ENCODE measurements around the gene IER2.
"Not testable (repeated sequence)": the region's sequence is repeated elsewhere in the genome, so short reads cannot be mapped to it uniquely, and the experiment has no call there.

Gene IER2

GRCh38 chr19:13166151-13166550 lies 15.9 kb downstream of the IER2 start:
- not testable (repeated sequence) for DNase-seq

- no peak for DNase-seq
These were observed 19.6 kb downstream of the IER2 start for GRCh38 chr19:13169769-13170168.

- DNase-seq, result no peak
These were observed 20.9 kb downstream of the IER2 start for GRCh38 chr19:13171146-13171545.

- DNase-seq, result no peak
These were observed 22.3 kb downstream of the IER2 start for GRCh38 chr19:13172346-13173138.

GRCh38 chr19:13173139-13173737 lies 23.0 kb downstream of the IER2 start:
- no peak for DNase-seq

GRCh38 chr19:13176345-13176744 lies 26.1 kb downstream of the IER2 start:
- DNase-seq, result no peak

GRCh38 chr19:13177584-13177983 lies 27.4 kb downstream of the IER2 start:
- not testable (repeated sequence) for DNase-seq

GRCh38 chr19:13178291-13178690 lies 28.1 kb downstream of the IER2 start:
- not testable (repeated sequence) for DNase-seq

GRCh38 chr19:13181747-13182388 lies 31.7 kb downstream of the IER2 start:
- no peak for DNase-seq

- DNase-seq, result not testable (repeated sequence)
These were observed 34.7 kb downstream of the IER2 start for GRCh38 chr19:13184926-13185325.

GRCh38 chr19:13185763-13186657 lies 35.8 kb downstream of the IER2 start:
- not testable (repeated sequence) for DNase-seq

GRCh38 chr19:13186688-13187087 lies 36.5 kb downstream of the IER2 start:
- DNase-seq, result not testable (repeated sequence)

- DNase-seq, result no peak
These were observed 37.2 kb downstream of the IER2 start for GRCh38 chr19:13187419-13187818.

- no peak for DNase-seq
These were observed 39.4 kb downstream of the IER2 start for GRCh38 chr19:13189600-13189999.

GRCh38 chr19:13190781-13191540 lies 40.8 kb downstream of the IER2 start:
- DNase-seq, result no peak

GRCh38 chr19:13195678-13196077 lies 45.5 kb downstream of the IER2 start:
- DNase-seq, result no peak

- no peak for DNase-seq
These were observed 48.4 kb downstream of the IER2 start for GRCh38 chr19:13198634-13199033.

- DNase-seq, result not testable (repeated sequence)
These were observed 51.9 kb downstream of the IER2 start for GRCh38 chr19:13202112-13202511.
